B cell (primary cell): ENCODE measurements around the gene SLCO4C1. TPM values are rescaled to one million over a fixed set of nuclear protein-coding genes. Genes with fewer than 3 reads are reported as not detected.

ENCODE experiments used
- ATAC-seq: fragments of 200-7000 bp; cut with Tn5 transposase; one replicate; pipeline ENCODE4 v1.10.0; 2021; ENCODE audit warnings: low read depth, mild to moderate bottlenecking, moderate number of reproducible peaks, moderate library complexity
- CTCF ChIA-PET: fragments of 350-600 bp; sonication (Branson Sonifier 250); formaldehyde crosslinking; loops from one replicate; lab custom pipeline; 2021; ENCODE audit warnings: antibody characterized with exemption, inconsistent platforms; lab: Charles Lee
- POLR2A ChIA-PET: fragments of 350-600 bp; sonication (Branson Sonifier 250); formaldehyde crosslinking; loops from one replicate; lab custom pipeline; 2021; ENCODE audit warnings: antibody characterized with exemption; lab: Charles Lee
- DNase-seq: peaks from one replicate; pipeline ENCODE4 v3.0.0; 2013
- H2AFZ ChIP-seq: 2 replicates; pipeline ENCODE4 v1.6.1; 2012; ENCODE audit warnings: mild to moderate bottlenecking, low read depth, low read length; ENCODE audit not compliant: insufficient read depth, poor library complexity, severe bottlenecking
- H3K27ac ChIP-seq, 2 donors: 1 replicate in 1 of 2; 2 replicates in 1 of 2; pipeline ENCODE4 v1.5.1; 2012 to 2013; ENCODE audit warnings: low read length in 2 of 2, mild to moderate bottlenecking in 2 of 2, moderate library complexity in 1 of 2
- H3K27me3 ChIP-seq, 4 experiments: fragments of 200-600 bp in 1 of 4; sonication (generic) in 1 of 4; replicated peaks in 1 of 4; 1 replicate in 2 of 4; 2 replicates in 2 of 4; pipeline versions ENCODE4 v1.6.1 to v1.7.0; 2013 to 2016; ENCODE audit warnings: low read length in 3 of 4, mild to moderate bottlenecking in 2 of 4, mixed read lengths in 1 of 4, moderate library complexity in 1 of 4; ENCODE audit not compliant: insufficient read depth in 4 of 4, control insufficient read depth in 3 of 4; ENCODE audit errors: control extremely low read depth in 1 of 4
- H3K36me3 ChIP-seq, 2 experiments: replicated peaks in 1 of 2; 1 replicate in 1 of 2; 2 replicates in 1 of 2; pipeline versions ENCODE4 v1.6.1 to v1.7.1; 2013; ENCODE audit warnings: low read length in 1 of 2; ENCODE audit not compliant: insufficient read depth in 2 of 2, control insufficient read depth in 1 of 2; ENCODE audit errors: control extremely low read depth in 1 of 2, extremely low read depth in 1 of 2
- H3K4me1 ChIP-seq, 2 donors: fragments of 200-600 bp in 1 of 2; sonication (generic) in 1 of 2; 1 replicate in 1 of 2; 2 replicates in 1 of 2; pipeline versions ENCODE4 v1.5.1 to v1.6.1; 2013 to 2017; ENCODE audit warnings: low read length in 2 of 2; ENCODE audit not compliant: control insufficient read depth in 2 of 2, insufficient read depth in 2 of 2
- H3K4me2 ChIP-seq: replicated peaks from 2 replicates; pipeline ENCODE3; 2012; ENCODE audit warnings: mild to moderate bottlenecking, low read depth, low read length; ENCODE audit not compliant: poor library complexity, severe bottlenecking
- H3K4me3 ChIP-seq, 5 experiments: fragments of 200-600 bp in 1 of 5; sonication (generic) in 1 of 5; 1 replicate in 3 of 5; 2 replicates in 2 of 5; pipeline versions ENCODE4 v1.5.1 to v1.7.0; 2011 to 2016; ENCODE audit warnings: low read length in 4 of 5, mild to moderate bottlenecking in 4 of 5, low read depth in 2 of 5, control low read depth in 1 of 5, moderate library complexity in 1 of 5; ENCODE audit not compliant: insufficient read depth in 1 of 5; ENCODE audit errors: control extremely low read depth in 1 of 5, extremely low read depth in 1 of 5
- H3K79me2 ChIP-seq: fragments of 200-600 bp; sonication (generic); one replicate; pipeline ENCODE4 v1.6.0; 2016; ENCODE audit warnings: low read length; ENCODE audit not compliant: control insufficient read depth, insufficient read depth
- H3K9ac ChIP-seq: fragments of 200-600 bp; sonication (generic); 2 replicates; pipeline ENCODE4 v1.6.1; 2017; ENCODE audit warnings: mild to moderate bottlenecking, low read length, moderate library complexity
- H3K9me3 ChIP-seq, 3 donors: one replicate each; pipeline versions ENCODE4 v1.6.1 to v1.7.1; 2013; ENCODE audit warnings: low read length in 2 of 3; ENCODE audit not compliant: control insufficient read depth in 2 of 3, insufficient read depth in 1 of 3; ENCODE audit errors: control extremely low read depth in 1 of 3
- H4K20me1 ChIP-seq: 2 replicates; pipeline ENCODE4 v1.6.0; 2012; ENCODE audit warnings: mild to moderate bottlenecking, low read length; ENCODE audit not compliant: insufficient read depth, control insufficient read depth, poor library complexity, severe bottlenecking
- H3K27ac Mint-ChIP-seq: one replicate; pipeline ENCODE4 v1.8.0; 2021; ENCODE audit warnings: mixed read lengths
- H3K27me3 Mint-ChIP-seq: one replicate; pipeline ENCODE4 v1.8.0; 2021; ENCODE audit warnings: mixed read lengths
- H3K4me1 Mint-ChIP-seq: one replicate; pipeline ENCODE4 v1.8.0; 2021; ENCODE audit warnings: mixed read lengths
- H3K4me3 Mint-ChIP-seq: one replicate; pipeline ENCODE4 v1.8.0; 2021; ENCODE audit warnings: mixed read lengths
- H3K9me3 Mint-ChIP-seq: one replicate; pipeline ENCODE4 v1.8.0; 2022; ENCODE audit warnings: mixed read lengths; ENCODE audit not compliant: insufficient read depth
- CTCF ChIP-seq: fragments of 200-600 bp; IDR thresholded peaks from one replicate; pipeline ENCODE4 v1.8.0; 2022; ENCODE audit warnings: antibody characterized with exemption, mild to moderate bottlenecking
- EZH2 ChIP-seq: IDR thresholded peaks from 2 replicates; pipeline ENCODE4 v1.6.1; 2012; ENCODE audit warnings: borderline replicate concordance, low read depth, mild to moderate bottlenecking, moderate library complexity, low read length; ENCODE audit not compliant: insufficient read depth, poor library complexity, severe bottlenecking
- WGBS: methylation state at CpG from one replicate; pipeline ENCODE4 v1.1.5; 2013; ENCODE audit warnings: missing lambda C conversion rate; ENCODE audit not compliant: insufficient coverage; 5-methylcytosine and 5-hydroxymethylcytosine counted together
- intact Hi-C: fragments of 100-400 bp; cut with micrococcal nuclease; formaldehyde crosslinking; loops from one replicate; pipeline ENCODE4 v1.10.0; 2022
- polyA plus RNA-seq: library from polyadenylated mRNA; depleted of rRNA; stranded (reverse); fragments of >200 nt; gene quantifications from 2 replicates; pipeline ENCODE4 v1.2.3, GENCODE V29; 2012
- total RNA-seq, 2 donors: library from RNA; stranded (reverse); fragments of 120-200 nt in 1 of 2; gene quantifications; 1 replicate in 1 of 2; 2 replicates in 1 of 2; pipeline versions ENCODE4 v1.2.3 to v1.2.4, GENCODE V29; 2013 to 2022

Gene SLCO4C1
- total and polyA plus RNA-seq, 2 donors (not counting 1 experiment from before 2014, with no cell fraction given): 0.36 to 0.42 TPM

GRCh38 chr5:102307232-102307631 is 11.1 kb upstream of the SLCO4C1 start:
- H4K20me1 ChIP-seq: no peaks in the 10 kb centered on the region
- intact Hi-C loops: no loop called here
- no peak overlapping the region for H3K4me3 Mint-ChIP-seq
- no peaks in the 10 kb centered on the region for H3K4me1 ChIP-seq
- no peaks in the 10 kb centered on the region for H3K4me1 Mint-ChIP-seq
- H3K36me3 ChIP-seq: no peaks in the 10 kb centered on the region
- POLR2A ChIA-PET: no interaction called here
- no peak overlapping the region for H3K27ac Mint-ChIP-seq
- no peak for DNase-seq
- no peaks in the 10 kb centered on the region for H3K9me3 ChIP-seq
- H2AFZ ChIP-seq: no peak overlapping the region
- no peak overlapping the region for H3K4me2 ChIP-seq
- TF ChIP-seq CTCF (no peak), EZH2 (no peak)
- H3K27me3 Mint-ChIP-seq: no peaks in the 10 kb centered on the region
- H3K4me3 ChIP-seq: no peak overlapping the region
- H3K9me3 Mint-ChIP-seq: no peaks in the 10 kb centered on the region
- no peak for ATAC-seq
- no peak overlapping the region for H3K27ac ChIP-seq
- H3K79me2 ChIP-seq: no peaks in the 10 kb centered on the region
- H3K27me3 ChIP-seq: no peaks in the 10 kb centered on the region
- CTCF ChIA-PET: interaction anchor here (2.6 kb wide), 1 partner anchor 11 kb away, joined by 6 read pairs; the partner anchor contains the start of gene SLCO4C1
- H3K9ac ChIP-seq: no peak overlapping the region

GRCh38 chr5:102306121-102306520 is 10.0 kb upstream of the SLCO4C1 start:
- no peaks in the 10 kb centered on the region for H3K27me3 Mint-ChIP-seq
- H3K4me3 Mint-ChIP-seq: no peak overlapping the region

More at GRCh38 chr5:102306121-102306520, 10.0 kb upstream of the SLCO4C1 start:
- ChIA-PET POLR2A (no interaction called here), CTCF (no interaction called here)
- intact Hi-C loops: no loop called here
- no peak overlapping the region for H3K4me3 ChIP-seq
- no peak overlapping the region for H3K27ac ChIP-seq
- no peaks in the 10 kb centered on the region for H3K27me3 ChIP-seq
- no peaks in the 10 kb centered on the region for H4K20me1 ChIP-seq
- no peaks in the 10 kb centered on the region for H3K9me3 Mint-ChIP-seq
- H3K4me2 ChIP-seq: no peak overlapping the region
- ATAC-seq (no peak), DNase-seq (no peak)
- H3K9ac ChIP-seq: no peak overlapping the region
- H3K4me1 Mint-ChIP-seq: no peaks in the 10 kb centered on the region
- H3K9me3 ChIP-seq: no peaks in the 10 kb centered on the region
- no peaks in the 10 kb centered on the region for H3K4me1 ChIP-seq
- no peak overlapping the region for H2AFZ ChIP-seq
- TF ChIP-seq EZH2: no peak
- no peak for TF ChIP-seq CTCF
- no peaks in the 10 kb centered on the region for H3K36me3 ChIP-seq
- no CpG with 5 or more reads among the region's 2 CpGs for WGBS
- H3K79me2 ChIP-seq: no peaks in the 10 kb centered on the region
- H3K27ac Mint-ChIP-seq: no peak overlapping the region
